Measurements from ENCODE around the gene KRT72.

Gene KRT72

GRCh38 chr12:52541709-52542108 is 59.6 kb downstream of the KRT72 start:
- no peak for DNase-seq (ENCODE audit: low spot score)

GRCh38 chr12:52540531-52540930 is 60.7 kb downstream of the KRT72 start:
- no peak for DNase-seq (ENCODE audit: low spot score)

GRCh38 chr12:52539821-52540173 is 61.5 kb downstream of the KRT72 start:
- DNase-seq (ENCODE audit: low spot score): no peak

- DNase-seq (ENCODE audit: low spot score): peak; percentile 69
Measured at GRCh38 chr12:52539083-52539820, 62.0 kb downstream of the KRT72 start.

DNA sequence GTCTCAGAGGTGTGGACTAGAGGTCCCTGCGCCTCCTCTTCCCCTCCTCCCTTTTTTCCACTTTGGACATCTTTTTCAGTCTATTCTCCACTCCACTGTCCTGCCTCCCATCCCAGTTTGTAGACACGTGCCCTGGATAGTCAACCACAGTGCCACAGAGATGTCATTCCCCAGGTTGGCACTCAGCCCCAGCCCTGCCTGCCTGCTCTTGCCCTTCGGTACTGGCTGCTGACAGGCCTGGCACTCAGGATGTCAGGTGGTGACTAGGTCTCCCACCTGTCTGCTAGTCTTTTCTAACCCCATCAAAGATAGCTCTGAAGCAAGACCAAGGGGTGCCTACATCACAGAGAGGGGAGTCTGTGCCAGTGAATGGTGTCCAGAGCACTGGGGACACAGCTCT is 64.2 kb downstream of the KRT72 start:
- DNase-seq (ENCODE audit: low spot score): no peak

Measured in AG08395 (cell line).